IPS-15b (cell line): ENCODE data around the gene PPP3R1.

Experiments used
- H3K27me3 ChIP-seq: one replicate; pipeline ENCODE4 v1.6.1; 2013; ENCODE audit warnings: low read length; ENCODE audit not compliant: control insufficient read depth, insufficient read depth
- H3K36me3 ChIP-seq: one replicate; pipeline ENCODE4 v1.6.1; 2013; ENCODE audit warnings: low read length; ENCODE audit not compliant: control insufficient read depth, insufficient read depth
- H3K4me1 ChIP-seq: one replicate; pipeline ENCODE4 v1.6.1; 2013; ENCODE audit warnings: mild to moderate bottlenecking, low read length; ENCODE audit not compliant: control insufficient read depth, insufficient read depth
- H3K4me3 ChIP-seq: one replicate; pipeline ENCODE4 v1.5.1; 2013; ENCODE audit warnings: low read depth, low read length
- H3K9ac ChIP-seq: one replicate; pipeline ENCODE4 v1.6.1; 2013; ENCODE audit warnings: low read depth, mild to moderate bottlenecking, low read length
- H3K9me3 ChIP-seq: one replicate; pipeline ENCODE4 v1.6.1; 2013; ENCODE audit warnings: mild to moderate bottlenecking, low read length; ENCODE audit not compliant: control insufficient read depth, insufficient read depth

Gene PPP3R1

DNA sequence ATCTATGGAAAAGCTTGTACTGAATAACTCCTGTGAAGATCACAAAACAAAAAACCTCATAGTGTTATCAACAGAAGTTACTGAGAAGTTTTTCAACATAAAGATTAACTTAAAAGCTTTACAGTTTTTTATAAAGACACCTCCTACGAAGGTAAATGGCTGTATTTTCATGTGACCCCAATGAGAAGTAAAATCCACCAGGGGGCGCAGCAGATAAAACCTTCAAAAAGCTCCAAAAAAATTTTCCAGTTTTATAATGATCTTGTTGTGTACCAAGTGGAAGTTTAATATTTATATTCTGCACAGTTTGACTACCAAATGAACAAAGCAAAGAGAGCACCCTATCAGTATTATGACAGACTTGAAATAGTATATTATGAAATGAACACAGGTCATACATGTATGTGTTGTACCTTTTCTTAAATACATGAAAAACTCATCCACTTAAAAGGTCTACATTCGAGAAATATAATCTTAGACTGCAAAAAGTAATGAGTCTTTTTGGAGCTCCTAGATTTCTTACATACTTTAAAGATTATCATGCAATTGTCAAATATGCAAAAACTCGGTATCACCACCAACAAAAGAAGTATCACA lies 56.1 kb downstream of the PPP3R1 start:
- Histone ChIP-seq H3K9me3 (no peaks in the 10 kb centered on the region), H3K4me3 (no peak overlapping the region), H3K9ac (no peak overlapping the region), H3K4me1 (no peaks in the 10 kb centered on the region), H3K27me3 (no peaks in the 10 kb centered on the region), H3K36me3 (no peaks in the 10 kb centered on the region)

DNA sequence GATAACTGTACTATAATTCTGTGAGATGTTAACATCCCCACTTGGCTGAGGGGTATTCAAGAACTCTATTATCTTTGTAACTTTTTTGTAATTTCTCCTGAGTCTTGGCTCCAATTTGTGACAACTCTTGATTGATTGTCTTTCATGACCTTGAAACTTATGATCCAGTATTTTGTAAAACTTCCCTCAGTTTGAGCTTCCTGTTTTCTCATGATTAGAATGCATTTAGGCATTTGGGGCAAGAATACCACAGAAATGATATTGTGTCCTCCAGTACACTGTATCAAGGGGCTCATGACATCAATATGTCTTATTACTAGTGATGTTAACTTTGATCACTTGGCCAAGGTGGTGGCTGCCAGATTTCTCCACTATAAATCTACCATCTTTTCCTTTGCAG lies 57.2 kb downstream of the PPP3R1 start:
- H3K4me1 ChIP-seq, result no peaks in the 10 kb centered on the region
- no peak overlapping the region for H3K9ac ChIP-seq
- no peaks in the 10 kb centered on the region for H3K36me3 ChIP-seq
- H3K4me3 ChIP-seq, result no peak overlapping the region
- H3K9me3 ChIP-seq, result no peaks in the 10 kb centered on the region
- no peaks in the 10 kb centered on the region for H3K27me3 ChIP-seq

DNA sequence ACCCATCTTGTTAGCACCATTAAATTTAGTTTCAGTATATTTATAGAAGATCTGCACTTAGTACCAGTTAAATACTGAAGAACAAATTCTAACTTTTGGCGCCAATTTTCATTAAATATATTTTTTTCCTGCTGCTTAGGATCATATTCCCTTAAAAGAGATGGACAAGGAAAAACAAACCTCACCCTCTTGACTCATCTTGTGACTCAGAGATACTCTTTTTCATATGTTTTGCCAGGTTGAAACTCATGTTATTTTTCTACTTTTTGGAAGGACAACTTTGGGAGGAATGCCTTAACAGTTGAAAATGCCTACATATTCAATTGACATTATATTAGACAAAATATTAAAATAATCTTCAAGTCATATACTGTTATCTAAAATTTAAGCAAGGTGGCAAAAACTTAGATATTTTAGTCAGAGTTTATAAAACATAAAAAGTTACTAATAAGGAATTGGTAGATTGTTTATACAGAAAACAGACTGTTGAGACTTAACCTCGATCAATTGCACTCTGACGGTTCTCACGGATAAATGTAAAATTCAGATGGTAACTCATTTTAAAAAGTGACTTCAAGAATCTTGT lies 58.5 kb downstream of the PPP3R1 start:
- no peaks in the 10 kb centered on the region for H3K4me1 ChIP-seq
- no peaks in the 10 kb centered on the region for H3K27me3 ChIP-seq
- no peak overlapping the region for H3K4me3 ChIP-seq
- H3K36me3 ChIP-seq, result no peaks in the 10 kb centered on the region
- H3K9ac ChIP-seq, result no peak overlapping the region
- H3K9me3 ChIP-seq, result no peaks in the 10 kb centered on the region

DNA sequence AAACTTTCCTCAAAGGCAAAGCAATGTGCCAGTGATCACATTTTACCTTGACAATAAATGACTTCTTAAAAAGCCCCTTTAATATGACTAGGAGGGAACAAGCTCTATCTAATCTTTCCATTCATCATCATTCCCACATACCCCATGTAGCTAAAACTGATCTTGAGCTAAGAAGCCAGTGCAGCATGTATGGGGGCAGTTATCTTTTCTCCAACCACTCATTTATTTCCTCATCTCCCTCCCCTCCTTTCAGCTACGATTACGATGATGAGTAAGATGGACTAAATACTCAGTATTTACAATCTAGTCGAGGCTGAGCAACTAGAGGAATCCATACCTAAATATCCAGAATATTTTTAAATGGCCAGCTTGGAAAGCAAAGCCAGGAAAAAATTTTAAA lies 59.2 kb downstream of the PPP3R1 start:
- Histone ChIP-seq H3K36me3 (no peaks in the 10 kb centered on the region), H3K9me3 (no peaks in the 10 kb centered on the region), H3K27me3 (no peaks in the 10 kb centered on the region), H3K4me1 (no peaks in the 10 kb centered on the region), H3K4me3 (no peak overlapping the region), H3K9ac (no peak overlapping the region)

DNA sequence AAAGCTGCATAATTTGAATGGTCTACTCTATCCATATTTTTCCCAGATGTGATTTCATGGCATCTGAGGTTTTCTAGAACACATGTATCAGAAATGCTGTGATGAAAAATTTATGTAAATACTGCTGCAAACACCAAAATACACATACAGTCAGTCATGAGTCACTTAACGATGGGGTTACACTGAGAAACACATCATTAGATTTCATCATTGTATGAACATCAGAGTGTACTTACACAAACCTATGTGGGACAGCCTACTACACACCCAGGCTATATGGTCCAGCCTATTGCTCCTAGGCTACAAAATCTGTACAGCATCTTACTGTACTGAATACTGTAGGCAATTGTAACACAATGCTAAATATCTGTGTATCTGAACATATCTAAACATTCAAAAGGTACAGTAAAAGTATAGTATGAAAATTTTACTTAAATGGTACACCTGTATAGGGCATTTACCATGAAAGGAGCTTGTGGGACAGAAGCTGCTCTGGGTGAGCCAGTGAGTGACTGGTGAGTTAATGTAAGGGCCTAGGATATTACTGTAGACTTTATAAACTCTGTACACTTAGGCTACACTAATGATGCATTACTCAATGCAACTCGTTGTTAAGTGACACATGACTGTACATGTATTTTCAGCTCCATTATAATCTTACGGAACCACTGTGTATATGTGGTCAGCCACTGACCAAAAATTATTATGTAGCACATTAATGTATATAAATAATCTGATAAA lies 61.2 kb downstream of the PPP3R1 start:
- Histone ChIP-seq H3K4me1 (no peaks in the 10 kb centered on the region), H3K27me3 (no peaks in the 10 kb centered on the region), H3K36me3 (no peaks in the 10 kb centered on the region), H3K4me3 (no peak overlapping the region), H3K9me3 (no peaks in the 10 kb centered on the region), H3K9ac (no peak overlapping the region)

DNA sequence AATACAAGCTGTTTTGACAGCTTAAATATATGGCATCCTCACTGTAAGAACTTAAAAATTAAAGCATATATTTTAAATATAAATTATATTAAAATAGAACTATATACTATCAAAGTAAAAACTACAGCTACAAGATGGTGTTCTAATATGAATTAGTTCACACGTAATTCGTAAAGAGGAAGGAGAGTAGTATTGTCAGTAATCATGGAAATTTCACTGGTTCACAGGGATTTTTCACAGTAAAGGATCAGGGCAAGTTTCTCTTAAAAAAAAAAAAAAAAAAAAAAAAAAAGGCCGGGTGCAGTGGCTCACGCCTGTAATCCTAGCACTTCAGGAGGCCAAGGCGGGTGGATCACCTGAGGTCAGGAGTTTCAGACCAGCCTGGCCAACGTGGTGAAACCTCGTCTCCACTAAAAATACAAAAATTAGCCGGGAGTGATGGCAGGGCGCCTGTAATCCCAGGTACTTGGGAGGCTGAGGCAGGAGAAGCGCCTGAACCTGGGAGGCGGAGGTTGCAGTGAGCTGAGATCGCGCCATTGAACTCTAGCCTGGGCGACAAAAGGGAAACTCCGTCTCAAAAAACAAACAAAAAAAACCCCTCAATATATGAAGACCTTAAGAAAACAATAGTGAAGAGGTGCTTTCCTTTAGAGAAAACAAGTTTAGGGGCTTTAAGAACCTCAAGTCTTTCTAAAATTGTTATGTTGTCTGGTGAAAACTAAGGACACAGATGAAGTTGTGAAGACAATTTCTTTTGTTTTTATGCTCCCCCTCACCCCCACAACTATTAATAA lies 62.1 kb downstream of the PPP3R1 start:
- Histone ChIP-seq H3K9me3 (no peaks in the 10 kb centered on the region), H3K9ac (no peak overlapping the region), H3K4me3 (no peak overlapping the region), H3K27me3 (no peaks in the 10 kb centered on the region), H3K4me1 (no peaks in the 10 kb centered on the region), H3K36me3 (no peaks in the 10 kb centered on the region)

DNA sequence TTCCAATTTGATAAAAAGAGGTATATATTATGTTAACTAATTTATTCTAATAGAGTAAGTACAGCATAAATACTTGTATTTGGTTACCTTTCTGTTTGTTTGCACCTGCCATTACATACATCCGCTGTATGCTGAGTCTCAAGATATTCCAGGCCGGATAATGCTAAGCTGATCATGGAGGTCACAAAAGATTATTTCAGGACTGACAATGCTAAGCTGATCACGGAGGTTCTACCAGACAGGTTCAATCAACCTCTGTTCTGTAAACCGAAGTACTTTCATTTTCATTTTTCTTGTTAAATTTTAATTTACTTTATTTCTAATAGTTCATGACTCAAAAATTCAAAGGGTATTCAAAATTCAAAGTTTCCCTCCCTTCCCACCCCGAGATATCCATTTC lies 63.5 kb downstream of the PPP3R1 start:
- H3K27me3 ChIP-seq, result no peaks in the 10 kb centered on the region
- H3K9me3 ChIP-seq, result no peaks in the 10 kb centered on the region
- no peak overlapping the region for H3K4me3 ChIP-seq
- H3K4me1 ChIP-seq, result no peaks in the 10 kb centered on the region
- H3K9ac ChIP-seq, result no peak overlapping the region
- H3K36me3 ChIP-seq, result peaks cover under 1% of the 10 kb centered on the region

DNA sequence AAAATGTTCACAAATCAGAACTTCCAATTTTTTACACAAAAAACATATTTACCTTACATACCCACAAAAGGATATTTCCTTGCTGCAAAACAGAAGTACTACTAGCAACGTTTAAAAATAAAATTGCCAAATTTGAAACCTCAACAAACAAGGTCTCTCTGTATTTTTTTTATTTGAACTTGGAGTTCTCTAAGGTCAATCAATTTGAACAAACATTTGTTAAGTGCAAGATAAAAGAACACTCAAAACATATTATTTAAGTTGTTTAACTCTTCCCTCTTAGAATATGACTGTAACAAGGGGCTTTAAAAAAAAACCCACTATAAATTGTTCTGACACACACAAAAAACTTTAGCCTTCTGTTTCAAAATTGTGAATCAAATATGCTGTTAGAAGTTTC lies 65.0 kb downstream of the PPP3R1 start:
- no peak overlapping the region for H3K4me3 ChIP-seq
- no peaks in the 10 kb centered on the region for H3K4me1 ChIP-seq
- no peaks in the 10 kb centered on the region for H3K27me3 ChIP-seq
- peaks cover 5% of the 10 kb centered on the region for H3K36me3 ChIP-seq
- H3K9ac ChIP-seq, result no peak overlapping the region
- H3K9me3 ChIP-seq, result no peaks in the 10 kb centered on the region

DNA sequence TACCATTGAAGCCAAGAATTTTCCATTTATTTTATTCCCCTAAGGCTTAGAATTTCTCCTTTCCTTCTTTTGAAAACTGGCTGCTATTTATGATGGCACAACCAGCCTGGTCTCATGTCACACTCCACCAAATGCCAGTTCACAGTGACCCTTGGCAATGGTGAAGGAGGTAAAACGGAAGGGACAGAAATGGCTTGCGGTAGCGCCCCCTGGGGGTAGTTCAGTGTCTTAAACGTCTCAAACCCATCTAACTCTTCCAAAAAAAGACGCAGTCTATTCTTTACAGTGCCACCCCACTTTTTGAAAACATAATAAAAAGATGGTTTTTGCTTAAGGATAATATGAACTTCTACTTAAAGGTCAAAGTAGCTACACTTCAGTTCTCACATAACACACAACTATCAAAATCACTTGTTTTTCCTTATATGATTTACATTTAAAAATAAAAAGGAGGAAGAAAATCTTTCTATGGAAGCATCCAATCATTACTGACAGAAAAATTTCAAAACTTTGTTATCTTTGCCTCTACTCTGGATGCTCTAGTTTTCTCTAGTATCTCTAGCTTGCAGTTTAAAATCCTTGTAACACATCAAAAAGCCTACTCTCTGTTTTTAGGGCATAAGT lies 66.7 kb downstream of the PPP3R1 start:
- Histone ChIP-seq H3K9ac (no peak overlapping the region), H3K9me3 (no peaks in the 10 kb centered on the region), H3K27me3 (no peaks in the 10 kb centered on the region), H3K4me1 (no peaks in the 10 kb centered on the region), H3K4me3 (no peak overlapping the region), H3K36me3 (peaks cover 5% of the 10 kb centered on the region)

DNA sequence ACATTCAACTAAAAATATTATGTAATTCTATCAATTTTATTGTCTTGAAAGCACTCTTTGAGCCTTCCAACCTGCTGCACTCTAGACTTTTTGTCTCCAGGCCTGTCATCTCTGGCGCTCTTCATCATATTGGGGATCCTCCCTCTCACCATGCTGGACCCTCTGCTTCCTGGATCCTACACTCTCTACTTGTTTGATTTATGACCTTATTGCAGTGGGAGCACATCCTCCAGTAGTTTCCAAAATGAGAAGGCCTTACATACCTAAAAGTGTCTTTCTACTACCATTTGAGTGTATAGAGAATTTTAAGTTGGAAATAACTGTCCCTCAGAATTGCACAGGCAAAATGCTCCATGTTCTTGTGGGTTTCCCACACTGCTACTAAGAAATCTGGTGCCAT lies 69.4 kb downstream of the PPP3R1 start:
- H3K4me1 ChIP-seq, result no peaks in the 10 kb centered on the region
- no peaks in the 10 kb centered on the region for H3K9me3 ChIP-seq
- H3K4me3 ChIP-seq, result no peak overlapping the region
- peaks cover 5% of the 10 kb centered on the region for H3K36me3 ChIP-seq
- no peaks in the 10 kb centered on the region for H3K27me3 ChIP-seq
- no peak overlapping the region for H3K9ac ChIP-seq

DNA sequence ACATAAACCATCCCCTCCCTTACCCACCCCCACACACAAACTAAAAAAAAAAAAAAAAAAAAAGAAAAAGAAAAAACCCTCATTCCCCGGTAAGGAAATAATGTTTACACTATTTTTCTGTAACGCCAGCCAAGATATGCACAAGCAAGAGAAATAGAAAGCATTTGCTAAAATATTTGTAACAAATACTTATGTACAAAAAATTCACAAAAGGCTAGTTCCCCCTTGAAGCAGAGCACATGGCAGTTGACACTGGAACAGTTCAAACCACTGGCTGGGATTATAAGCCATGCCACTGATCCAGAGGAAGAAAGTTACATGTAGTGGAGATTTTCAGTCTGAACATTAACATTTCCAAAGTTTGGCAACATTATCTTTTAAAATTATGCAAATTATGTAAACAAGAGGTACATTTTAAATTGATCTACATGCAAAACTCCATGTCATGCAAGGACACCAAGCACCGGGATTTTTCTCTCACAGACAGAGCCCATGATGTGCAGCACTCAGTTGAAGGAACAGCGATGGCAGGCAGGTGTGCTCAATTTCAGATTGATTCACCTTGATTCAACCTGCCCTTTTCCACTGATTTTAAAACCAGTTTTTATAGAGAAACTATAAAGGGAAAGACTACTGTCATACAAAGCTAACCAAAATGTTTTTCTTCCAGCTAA lies 73.2 kb downstream of the PPP3R1 start:
- H3K4me1 ChIP-seq, result no peaks in the 10 kb centered on the region
- no peaks in the 10 kb centered on the region for H3K9me3 ChIP-seq
- no peaks in the 10 kb centered on the region for H3K27me3 ChIP-seq
- H3K36me3 ChIP-seq, result peaks cover 10% of the 10 kb centered on the region
- H3K9ac ChIP-seq, result no peak overlapping the region
- no peak overlapping the region for H3K4me3 ChIP-seq
